H9 (cell line): Measurements from ENCODE around the gene IGFBP3. TPM values are rescaled to one million over a fixed set of nuclear protein-coding genes. Genes with fewer than 3 reads are reported as not detected.

Experiments used
- DNase-seq: peaks from one replicate; pipeline ENCODE4 v3.0.0-alpha.2; 2017
- H2AFZ ChIP-seq: one replicate; pipeline ENCODE4 v1.6.1; 2013; ENCODE audit warnings: mild to moderate bottlenecking, low read length, control low read depth, moderate library complexity
- H2AK5ac ChIP-seq: 2 replicates; pipeline ENCODE4 v1.6.1; 2013; ENCODE audit warnings: low read length, control low read depth, mixed read lengths; ENCODE audit not compliant: insufficient read length
- H2BK120ac ChIP-seq: one replicate; pipeline ENCODE4 v1.6.1; 2013; ENCODE audit warnings: low read depth, mild to moderate bottlenecking, low read length, control low read depth, inconsistent platforms; ENCODE audit not compliant: poor library complexity, severe bottlenecking
- H2BK12ac ChIP-seq: 2 replicates; pipeline ENCODE4 v1.6.1; 2013; ENCODE audit warnings: low read length, control low read depth, mixed read lengths, low read depth; ENCODE audit not compliant: insufficient read length
- H2BK15ac ChIP-seq: 2 replicates; pipeline ENCODE4 v1.6.1; 2013; ENCODE audit warnings: low read depth, low read length, control low read depth
- H2BK20ac ChIP-seq: one replicate; pipeline ENCODE4 v1.6.1; 2013; ENCODE audit warnings: low read depth, mild to moderate bottlenecking, low read length, control low read depth, inconsistent platforms; ENCODE audit not compliant: poor library complexity, severe bottlenecking
- H2BK5ac ChIP-seq: 2 replicates; pipeline ENCODE4 v1.6.1; 2013; ENCODE audit warnings: low read length, control low read depth, mixed read lengths; ENCODE audit not compliant: insufficient read length
- H3K14ac ChIP-seq: 2 replicates; pipeline ENCODE4 v1.6.1; 2013; ENCODE audit warnings: low read length, control low read depth; ENCODE audit not compliant: insufficient read depth
- H3K18ac ChIP-seq: 2 replicates; pipeline ENCODE4 v1.6.1; 2013; ENCODE audit warnings: low read depth, mild to moderate bottlenecking, mixed read lengths, low read length, control low read depth; ENCODE audit not compliant: insufficient read length
- H3K23ac ChIP-seq: 2 replicates; pipeline ENCODE4 v1.6.1; 2013; ENCODE audit warnings: low read length, control low read depth, mixed read lengths, low read depth; ENCODE audit not compliant: insufficient read length
- H3K23me2 ChIP-seq: 2 replicates; pipeline ENCODE4 v1.6.1; 2013; ENCODE audit warnings: low read depth, mild to moderate bottlenecking, mixed read lengths, low read length, control low read depth; ENCODE audit not compliant: insufficient read length, poor library complexity, severe bottlenecking
- H3K27ac ChIP-seq: 2 replicates; pipeline ENCODE4 v1.5.1; 2013; ENCODE audit warnings: low read length, control low read depth, mixed read lengths, low read depth; ENCODE audit not compliant: insufficient read length
- H3K27me3 ChIP-seq: 2 replicates; pipeline ENCODE4 v1.6.1; 2013; ENCODE audit warnings: low read length, control low read depth, inconsistent platforms; ENCODE audit not compliant: insufficient read depth
- H3K4ac ChIP-seq: 2 replicates; pipeline ENCODE4 v1.6.1; 2013; ENCODE audit warnings: low read depth, mild to moderate bottlenecking, control low read depth, inconsistent platforms, low read length, moderate library complexity
- H3K4me1 ChIP-seq: 2 replicates; pipeline ENCODE4 v1.6.1; 2013; ENCODE audit warnings: low read length, control low read depth, inconsistent platforms; ENCODE audit not compliant: insufficient read depth
- H3K4me2 ChIP-seq: 2 replicates; pipeline ENCODE4 v1.6.1; 2013; ENCODE audit warnings: low read length, control low read depth, mixed read lengths; ENCODE audit not compliant: insufficient read length, insufficient read depth
- H3K56ac ChIP-seq: 2 replicates; pipeline ENCODE4 v1.6.1; 2013; ENCODE audit warnings: low read depth, mild to moderate bottlenecking, mixed read lengths, low read length, control low read depth; ENCODE audit not compliant: insufficient read length
- H3K79me1 ChIP-seq: 2 replicates; pipeline ENCODE4 v1.6.1; 2013; ENCODE audit warnings: low read depth, mild to moderate bottlenecking, moderate library complexity, low read length, control low read depth, inconsistent platforms; ENCODE audit not compliant: insufficient read depth, poor library complexity, severe bottlenecking
- H3K79me2 ChIP-seq: 2 replicates; pipeline ENCODE4 v1.6.1; 2013; ENCODE audit warnings: low read length, control low read depth, inconsistent platforms; ENCODE audit not compliant: insufficient read depth
- H3K9ac ChIP-seq: 2 replicates; pipeline ENCODE4 v1.6.1; 2013; ENCODE audit warnings: low read length, control low read depth, mixed read lengths; ENCODE audit not compliant: insufficient read length; ENCODE audit errors: extremely low read depth
- H3K9me3 ChIP-seq: one replicate; pipeline ENCODE4 v1.6.1; 2013; ENCODE audit warnings: low read depth, low read length, inconsistent platforms; ENCODE audit not compliant: control insufficient read depth
- H3T11ph ChIP-seq: one replicate; pipeline ENCODE4 v1.6.1; 2013; ENCODE audit warnings: mild to moderate bottlenecking, low read length, control low read depth, inconsistent platforms
- H4K20me1 ChIP-seq: one replicate; pipeline ENCODE4 v1.6.1; 2013; ENCODE audit not compliant: control insufficient read depth, insufficient read length, insufficient read depth
- H4K5ac ChIP-seq: 2 replicates; pipeline ENCODE4 v1.6.1; 2013; ENCODE audit warnings: low read depth, mild to moderate bottlenecking, mixed read lengths, low read length, control low read depth; ENCODE audit not compliant: insufficient read length
- H4K8ac ChIP-seq: replicated peaks from 2 replicates; pipeline ENCODE4 v1.6.1; 2013; ENCODE audit warnings: low read length, control low read depth, mixed read lengths, low read depth; ENCODE audit not compliant: insufficient read length
- H4K91ac ChIP-seq: 2 replicates; pipeline ENCODE4 v1.6.1; 2013; ENCODE audit warnings: low read depth, mild to moderate bottlenecking, moderate library complexity, mixed read lengths, low read length, control low read depth; ENCODE audit not compliant: insufficient read length
- H3K27ac Mint-ChIP-seq, 3 experiments: 2 replicates in 2 of 3; 3 replicates in 1 of 3; pipeline ENCODE4 v1.8.0; 2020 to 2021; ENCODE audit warnings: mixed read lengths in 3 of 3, mild to moderate bottlenecking in 1 of 3, moderate library complexity in 1 of 3
- H3K27me3 Mint-ChIP-seq: 2 replicates; pipeline ENCODE4 v1.8.0; 2021; ENCODE audit warnings: low read depth, mild to moderate bottlenecking, moderate library complexity, mixed read lengths
- H3K36me3 Mint-ChIP-seq, 3 experiments: 2 replicates in 2 of 3; 3 replicates in 1 of 3; pipeline ENCODE4 v1.8.0; 2020 to 2021; ENCODE audit warnings: low read depth in 3 of 3, mixed read lengths in 3 of 3; ENCODE audit not compliant: insufficient read depth in 1 of 3
- H3K4me1 Mint-ChIP-seq, 2 experiments: 2 replicates each; pipeline ENCODE4 v1.8.0; 2020; ENCODE audit warnings: mixed read lengths in 2 of 2
- H3K4me3 Mint-ChIP-seq, 2 experiments: 2 replicates in 1 of 2; 3 replicates in 1 of 2; pipeline ENCODE4 v1.8.0; 2020 to 2021; ENCODE audit warnings: mild to moderate bottlenecking in 2 of 2, mixed read lengths in 2 of 2, moderate library complexity in 1 of 2
- H3K9me3 Mint-ChIP-seq, 2 experiments: 2 replicates in 1 of 2; 3 replicates in 1 of 2; pipeline ENCODE4 v1.8.0; 2020; ENCODE audit warnings: mild to moderate bottlenecking in 2 of 2, mixed read lengths in 2 of 2, moderate library complexity in 1 of 2
- WGBS: extraction: QIAGEN DNeasy Blood & Tissue Kit; methylation state at CpG from one replicate; pipeline ENCODE4 v1.1.7; 2013; ENCODE audit warnings: missing lambda C conversion rate, low lambda C conversion rate, mixed read lengths; ENCODE audit not compliant: insufficient read length; ENCODE audit errors: extremely low coverage; 5-methylcytosine and 5-hydroxymethylcytosine counted together
- total RNA-seq: library from RNA; stranded (reverse); gene quantifications from 2 replicates; pipeline ENCODE4 v1.2.1, GENCODE V29; 2021
- TF ChIP-seq, protein P1 (sequence below): fragments of 200-600 bp; sonication (generic); conservative IDR thresholded peaks from 3 replicates; pipeline ENCODE4 v1.8.0; 2021; ENCODE audit warnings: antibody characterized with exemption, mild to moderate bottlenecking

The IGFBP3 gene
- total RNA-seq, 1 experiment from 2014 or later, result 10.0 TPM

DNA sequence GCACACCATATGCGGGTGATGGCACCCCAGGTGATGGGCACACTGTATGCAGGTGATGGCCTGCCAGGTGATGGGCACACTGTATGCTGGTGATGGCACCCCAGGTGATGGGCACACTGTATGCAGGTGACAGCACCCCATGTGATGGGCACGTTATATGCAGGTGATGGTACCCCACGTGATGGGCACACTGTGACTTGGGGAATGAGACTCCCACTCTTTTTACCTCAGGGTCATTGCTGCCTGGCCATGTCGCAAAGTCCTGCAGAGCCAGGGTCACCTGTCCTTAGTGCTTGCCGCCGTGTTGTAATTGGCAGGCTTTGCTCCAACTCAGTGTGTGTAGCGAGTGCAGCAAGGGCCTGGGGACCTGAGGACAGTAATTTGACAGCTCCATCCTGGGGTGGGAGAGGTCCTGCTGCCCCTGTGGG lies 40.6 kb downstream of the IGFBP3 start:
- Histone ChIP-seq H2BK5ac (no peak overlapping the region), H2AFZ (no peak overlapping the region), H4K20me1 (no peaks in the 10 kb centered on the region), H3K23me2 (no peaks in the 10 kb centered on the region), H3K9ac (no peak overlapping the region), H4K8ac (no peak overlapping the region), H3K4me2 (no peak overlapping the region), H4K91ac (no peak overlapping the region), H3K4me1 (peaks cover 6% of the 10 kb centered on the region; the same call in 1 of the 2 replicates), H2BK12ac (no peak overlapping the region), H3K23ac (no peak overlapping the region), H3K9me3 (peaks cover 15% of the 10 kb centered on the region), H2AK5ac (no peak overlapping the region), H4K5ac (no peak overlapping the region), H3K79me2 (no peaks in the 10 kb centered on the region), H3K56ac (no peak overlapping the region), H3K14ac (no peak overlapping the region; the same call in 1 of the 2 replicates), H2BK20ac (no peak overlapping the region), H3K4ac (no peak overlapping the region), H3K27ac (no peak overlapping the region), H2BK120ac (no peak overlapping the region), H2BK15ac (no peak overlapping the region), H3K27me3 (no peaks in the 10 kb centered on the region), H3K18ac (no peak overlapping the region), H3K79me1 (no peaks in the 10 kb centered on the region), H3T11ph (no peak overlapping the region)
- TF ChIP-seq, protein P1, sequence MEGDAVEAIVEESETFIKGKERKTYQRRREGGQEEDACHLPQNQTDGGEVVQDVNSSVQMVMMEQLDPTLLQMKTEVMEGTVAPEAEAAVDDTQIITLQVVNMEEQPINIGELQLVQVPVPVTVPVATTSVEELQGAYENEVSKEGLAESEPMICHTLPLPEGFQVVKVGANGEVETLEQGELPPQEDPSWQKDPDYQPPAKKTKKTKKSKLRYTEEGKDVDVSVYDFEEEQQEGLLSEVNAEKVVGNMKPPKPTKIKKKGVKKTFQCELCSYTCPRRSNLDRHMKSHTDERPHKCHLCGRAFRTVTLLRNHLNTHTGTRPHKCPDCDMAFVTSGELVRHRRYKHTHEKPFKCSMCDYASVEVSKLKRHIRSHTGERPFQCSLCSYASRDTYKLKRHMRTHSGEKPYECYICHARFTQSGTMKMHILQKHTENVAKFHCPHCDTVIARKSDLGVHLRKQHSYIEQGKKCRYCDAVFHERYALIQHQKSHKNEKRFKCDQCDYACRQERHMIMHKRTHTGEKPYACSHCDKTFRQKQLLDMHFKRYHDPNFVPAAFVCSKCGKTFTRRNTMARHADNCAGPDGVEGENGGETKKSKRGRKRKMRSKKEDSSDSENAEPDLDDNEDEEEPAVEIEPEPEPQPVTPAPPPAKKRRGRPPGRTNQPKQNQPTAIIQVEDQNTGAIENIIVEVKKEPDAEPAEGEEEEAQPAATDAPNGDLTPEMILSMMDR, result no peak
- Mint-ChIP-seq H3K27me3 (peaks cover 25% of the 10 kb centered on the region), H3K36me3 (peaks cover 10 to 26% (median 15%) of the 10 kb centered on the region in 3 experiments; a peak in 6 of 7 replicates), H3K9me3 (peaks cover 28 to 37% of the 10 kb centered on the region in 2 experiments), H3K4me3 (no peak overlapping the region), H3K4me1 (peaks cover 5 to 9% of the 10 kb centered on the region in 2 experiments), H3K27ac (no peak overlapping the region)
- no CpG with 5 or more reads among the region's 7 CpGs for WGBS
- DNase-seq, result no peak
